HG02885 (cell line): ENCODE measurements around the gene MAN2C1.
"Not testable (repeated sequence)": the region's sequence is repeated elsewhere in the genome, so short reads cannot be mapped to it uniquely, and the experiment has no call there.

ENCODE experiments used
- ATAC-seq: cut with Tn5 transposase; IDR thresholded peaks from one replicate; pipeline ENCODE4 v1.9.1; 2021; ENCODE audit warnings: mild to moderate bottlenecking; ENCODE audit not compliant: unreplicated experiment, poor library complexity

MAN2C1 gene

GRCh38 chr15:75367913-75368688, at the start of gene MAN2C1:
Gene MAN2C1 (minus strand): TSS chr15:75368607. CDS start chr15:75368583, 24 bp downstream.
- ATAC-seq = peak; percentile 92

GRCh38 chr15:75416584-75416983, 48.2 kb upstream of the MAN2C1 start:
- ATAC-seq = no peak

- ATAC-seq = no peak
These were observed 41.8 kb upstream of the MAN2C1 start for GRCh38 chr15:75410196-75410595.

GRCh38 chr15:75407083-75407482, 38.7 kb upstream of the MAN2C1 start:
- ATAC-seq = no peak

- no peak for ATAC-seq
These were observed 35.5 kb upstream of the MAN2C1 start for GRCh38 chr15:75403892-75404291.

- no peak for ATAC-seq
These were observed 29.1 kb upstream of the MAN2C1 start for GRCh38 chr15:75397494-75397893.

GRCh38 chr15:75389791-75390382, 21.5 kb upstream of the MAN2C1 start:
- no peak for ATAC-seq

- ATAC-seq = not testable (repeated sequence)
These were observed 15.6 kb upstream of the MAN2C1 start for GRCh38 chr15:75383986-75384385.

- ATAC-seq = no peak
These were observed 12.4 kb upstream of the MAN2C1 start for GRCh38 chr15:75380773-75381172.

- ATAC-seq = no peak
These were observed 3.7 kb upstream of the MAN2C1 start for GRCh38 chr15:75371901-75372688.

GRCh38 chr15:75371486-75371885, 3.1 kb upstream of the MAN2C1 start:
- no peak for ATAC-seq

- ATAC-seq = no peak
These were observed 1.6 kb upstream of the MAN2C1 start for GRCh38 chr15:75369897-75370581.

- ATAC-seq = peak; percentile 10
These were observed 357 bp upstream of the MAN2C1 start for GRCh38 chr15:75368689-75369239.

GRCh38 chr15:75367406-75367912, 948 bp downstream of the MAN2C1 start:
- no peak for ATAC-seq

GRCh38 chr15:75367006-75367405, 1.4 kb downstream of the MAN2C1 start:
- no peak for ATAC-seq

GRCh38 chr15:75366163-75366562, 2.2 kb downstream of the MAN2C1 start:
- no peak for ATAC-seq

- no peak for ATAC-seq
These were observed 3.5 kb downstream of the MAN2C1 start for GRCh38 chr15:75364881-75365280.

GRCh38 chr15:75363786-75364185, 4.6 kb downstream of the MAN2C1 start:
- ATAC-seq = no peak

- ATAC-seq = no peak
These were observed 5.7 kb downstream of the MAN2C1 start for GRCh38 chr15:75362642-75363249.
